ENCODE measurements around the gene ALDH1L1. TPM values are rescaled to one million over a fixed set of nuclear protein-coding genes. Genes with fewer than 3 reads are reported as not detected.

The ALDH1L1 gene
- total and polyA plus RNA-seq, 7 donors = 12.9 to 121 (median 40.1) TPM

DNA sequence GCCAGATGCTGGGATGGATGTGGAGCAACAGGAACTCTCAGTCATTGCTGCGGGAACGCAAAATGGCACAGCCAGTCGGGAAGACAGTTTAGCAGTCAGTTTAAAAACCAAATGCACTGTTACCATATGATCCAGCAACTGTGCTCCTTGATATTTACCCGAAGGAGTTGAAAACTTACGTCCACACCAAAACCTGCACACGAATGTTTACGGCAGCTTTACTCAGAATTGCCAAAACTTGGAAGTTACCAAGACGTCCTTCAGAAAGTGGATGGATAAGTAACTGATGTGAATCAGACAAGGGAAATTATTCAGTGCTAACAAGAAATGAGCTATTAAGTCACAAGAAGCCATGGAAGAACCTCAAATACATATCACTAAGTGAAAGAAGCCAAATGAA is 60.4 kb downstream of the ALDH1L1 start:
- intact Hi-C loops (cut with DNase I) = no loop called here
- Histone ChIP-seq H3K4me1 (peaks cover 26% of the 10 kb centered on the region), H3K27me3 (ENCODE audit: insufficient read depth in 3 of 3, low read length in 2 of 3) (no peaks in the 10 kb centered on the region), H3K36me3 (ENCODE audit: insufficient read depth in 1 of 2, low read depth in 1 of 2) (peaks cover 0 to 30% of the 10 kb centered on the region in 2 donors), H3K4me3 (no peak overlapping the region), H3K27ac (peak overlapping the region; percentile 82), H3K9me3 (no peaks in the 10 kb centered on the region)
- ATAC-seq (no peak), DNase-seq (no peak)
- TF ChIP-seq, protein P1, sequence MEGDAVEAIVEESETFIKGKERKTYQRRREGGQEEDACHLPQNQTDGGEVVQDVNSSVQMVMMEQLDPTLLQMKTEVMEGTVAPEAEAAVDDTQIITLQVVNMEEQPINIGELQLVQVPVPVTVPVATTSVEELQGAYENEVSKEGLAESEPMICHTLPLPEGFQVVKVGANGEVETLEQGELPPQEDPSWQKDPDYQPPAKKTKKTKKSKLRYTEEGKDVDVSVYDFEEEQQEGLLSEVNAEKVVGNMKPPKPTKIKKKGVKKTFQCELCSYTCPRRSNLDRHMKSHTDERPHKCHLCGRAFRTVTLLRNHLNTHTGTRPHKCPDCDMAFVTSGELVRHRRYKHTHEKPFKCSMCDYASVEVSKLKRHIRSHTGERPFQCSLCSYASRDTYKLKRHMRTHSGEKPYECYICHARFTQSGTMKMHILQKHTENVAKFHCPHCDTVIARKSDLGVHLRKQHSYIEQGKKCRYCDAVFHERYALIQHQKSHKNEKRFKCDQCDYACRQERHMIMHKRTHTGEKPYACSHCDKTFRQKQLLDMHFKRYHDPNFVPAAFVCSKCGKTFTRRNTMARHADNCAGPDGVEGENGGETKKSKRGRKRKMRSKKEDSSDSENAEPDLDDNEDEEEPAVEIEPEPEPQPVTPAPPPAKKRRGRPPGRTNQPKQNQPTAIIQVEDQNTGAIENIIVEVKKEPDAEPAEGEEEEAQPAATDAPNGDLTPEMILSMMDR (IDR thresholded peaks at IDR 0.05) = no peak
- 92 to 95% (median 93%) methylated on average over 8 of the region's 8 CpGs for WGBS, 3 donors

DNA sequence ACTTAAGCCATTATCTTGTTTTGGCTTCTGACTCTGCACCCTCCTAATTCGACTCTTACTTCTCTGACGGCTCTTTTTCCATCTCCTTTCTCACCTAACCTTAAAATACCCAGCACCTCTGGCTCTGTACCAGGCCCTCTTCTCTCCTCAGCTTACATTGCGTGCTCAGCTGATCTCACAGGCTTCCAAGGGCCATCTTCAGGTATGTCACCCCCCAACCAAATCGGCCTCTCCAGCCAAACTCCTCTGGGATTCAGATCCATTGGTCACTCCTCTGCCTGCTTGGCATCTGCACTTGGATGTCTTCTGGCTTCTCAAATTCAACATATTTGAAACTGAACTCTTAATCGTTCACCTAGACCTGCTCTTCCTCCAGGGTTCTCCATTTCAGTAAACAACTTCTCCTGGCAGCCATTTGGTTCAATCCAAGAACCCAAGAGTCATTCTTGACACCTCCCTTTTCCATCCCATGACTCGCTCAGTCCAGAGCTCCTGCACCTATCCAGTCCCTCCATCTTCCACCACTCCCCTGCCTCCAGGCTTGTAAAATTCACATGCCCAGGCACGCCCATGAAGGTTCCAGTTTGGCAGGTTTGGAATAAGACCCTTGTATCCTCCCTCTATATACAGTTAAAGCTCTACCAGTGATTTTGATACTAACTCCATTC is 61.2 kb downstream of the ALDH1L1 start:
- DNase-seq (peak in 1 of 2 donors; percentile 60), ATAC-seq (peak; percentile 50 to 86 (median 80))
- intact Hi-C loops (cut with DNase I) = no loop called here
- TF ChIP-seq, protein P1 (IDR thresholded peaks at IDR 0.05) = no peak
- H3K4me1 ChIP-seq = peaks cover 26% of the 10 kb centered on the region
- no peaks in the 10 kb centered on the region for H3K9me3 ChIP-seq
- H3K4me3 ChIP-seq = no peak overlapping the region
- H3K27ac ChIP-seq = peak overlapping the region; percentile 82
- H3K36me3 ChIP-seq (ENCODE audit: insufficient read depth in 1 of 2, low read depth in 1 of 2) = peaks cover 0 to 27% of the 10 kb centered on the region in 2 donors
- 35 to 52% (median 41%) methylated on average over 7 of the region's 7 CpGs for WGBS, 3 donors
- H3K27me3 ChIP-seq (ENCODE audit: insufficient read depth in 3 of 3, low read length in 2 of 3) = no peaks in the 10 kb centered on the region

DNA sequence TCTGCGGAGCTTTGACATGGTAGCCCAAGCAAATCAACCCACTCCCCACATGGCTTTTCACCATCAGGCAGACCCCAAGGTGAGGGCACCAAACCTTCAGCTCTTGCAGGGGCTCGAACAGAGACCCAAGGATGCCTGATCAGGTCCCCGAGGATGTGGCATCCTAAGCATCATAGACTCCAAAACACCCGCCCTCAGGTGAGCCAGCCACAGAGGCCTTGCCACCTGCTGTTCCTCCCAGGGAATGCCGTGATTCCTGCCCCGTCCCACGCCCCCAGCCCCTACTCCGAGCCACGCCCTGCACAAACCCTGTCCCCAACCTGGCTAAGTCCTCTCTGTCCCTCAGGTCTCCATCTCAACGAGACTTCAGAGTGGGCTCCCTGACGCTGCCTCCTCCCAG is 61.8 kb downstream of the ALDH1L1 start:
- intact Hi-C loops (cut with DNase I) = no loop called here
- Histone ChIP-seq H3K36me3 (ENCODE audit: insufficient read depth in 1 of 2, low read depth in 1 of 2) (peaks cover 0 to 27% of the 10 kb centered on the region in 2 donors), H3K4me1 (peaks cover 26% of the 10 kb centered on the region), H3K27ac (peak overlapping the region; percentile 82), H3K4me3 (no peak overlapping the region), H3K9me3 (no peaks in the 10 kb centered on the region), H3K27me3 (ENCODE audit: insufficient read depth in 3 of 3, low read length in 2 of 3) (no peaks in the 10 kb centered on the region)
- DNase-seq (peak in 1 of 2 donors; percentile 22), ATAC-seq (no peak)
- 69 to 87% (median 81%) methylated on average over 11 of the region's 11 CpGs for WGBS, 3 donors
- TF ChIP-seq, protein P1 (IDR thresholded peaks at IDR 0.05) = no peak

DNA sequence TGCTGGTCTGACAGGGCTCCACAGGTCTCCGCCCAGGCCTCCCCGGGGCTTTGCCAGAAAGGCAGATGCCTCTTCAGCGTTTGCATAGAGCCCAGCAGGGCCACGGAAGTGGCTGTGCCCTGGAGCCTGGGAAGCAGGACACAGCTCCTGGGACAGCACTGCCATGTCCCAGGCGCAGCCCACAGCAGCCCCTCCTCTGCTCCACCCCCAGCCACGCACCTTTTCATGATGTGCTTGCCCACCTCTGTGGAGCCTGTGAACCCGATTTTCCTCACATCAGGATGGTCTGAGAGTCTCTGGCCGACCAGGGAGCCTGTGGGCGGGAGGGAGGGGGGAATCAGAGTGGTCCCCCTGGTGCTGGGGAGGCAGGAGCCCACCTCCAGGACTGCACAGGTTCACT is 62.6 kb downstream of the ALDH1L1 start:
- WGBS, 3 donors = 75 to 78% (median 76%) methylated on average over 9 of the region's 9 CpGs
- Histone ChIP-seq H3K27ac (no peak overlapping the region), H3K4me1 (peaks cover 26% of the 10 kb centered on the region), H3K4me3 (no peak overlapping the region), H3K36me3 (ENCODE audit: insufficient read depth in 1 of 2, low read depth in 1 of 2) (peaks cover 0 to 27% of the 10 kb centered on the region in 2 donors), H3K27me3 (ENCODE audit: insufficient read depth in 3 of 3, low read length in 2 of 3) (no peaks in the 10 kb centered on the region), H3K9me3 (no peaks in the 10 kb centered on the region)
- DNase-seq = no peak
- TF ChIP-seq, protein P1 (IDR thresholded peaks at IDR 0.05) = no peak
- intact Hi-C loops (cut with DNase I) = no loop called here
- no peak for ATAC-seq

DNA sequence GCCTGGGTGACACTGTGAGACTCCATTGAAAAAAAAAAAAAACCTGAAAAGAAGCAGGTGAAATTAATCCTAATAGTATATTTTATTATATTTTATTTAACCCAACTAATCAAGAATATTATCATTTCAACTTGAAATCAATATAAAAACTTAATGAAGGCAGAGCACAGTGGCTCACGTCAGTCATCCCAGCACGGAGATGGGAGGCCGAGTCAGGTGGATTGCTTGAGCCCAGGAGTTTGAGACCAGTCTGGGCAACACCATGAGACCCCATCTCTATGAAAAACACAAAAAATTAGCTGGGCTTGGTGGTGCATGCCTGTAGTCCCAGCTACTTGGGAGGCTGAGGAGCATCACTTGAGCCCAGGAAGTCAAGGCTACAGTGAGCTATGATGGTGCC is 63.2 kb downstream of the ALDH1L1 start:
- TF ChIP-seq, protein P1 (IDR thresholded peaks at IDR 0.05) = no peak
- no peak for DNase-seq
- Histone ChIP-seq H3K36me3 (ENCODE audit: insufficient read depth in 1 of 2, low read depth in 1 of 2) (peaks cover 0 to 29% of the 10 kb centered on the region in 2 donors), H3K4me3 (no peak overlapping the region), H3K4me1 (peaks cover 26% of the 10 kb centered on the region), H3K9me3 (no peaks in the 10 kb centered on the region), H3K27me3 (ENCODE audit: insufficient read depth in 3 of 3, low read length in 2 of 3) (no peaks in the 10 kb centered on the region), H3K27ac (no peak overlapping the region)
- 96 to 97% (median 97%) methylated on average over 3 of the region's 3 CpGs for WGBS, 3 donors
- no peak for ATAC-seq
- intact Hi-C loops (cut with DNase I) = no loop called here

Measured in psoas muscle (tissue), 8 donors.